Suprapubic skin (tissue), 4 donors: Measurements from ENCODE around the gene CCDC196.

ENCODE experiments used
- CTCF ChIP-seq, 2 donors: fragments of 200-600 bp in 1 of 2; fragments of 450-650 bp in 1 of 2; sonication (generic) in 1 of 2; IDR thresholded peaks; one replicate each; pipeline ENCODE4 v1.5.1; 2016 to 2019; ENCODE audit warnings: antibody characterized with exemption in 2 of 2, mild to moderate bottlenecking in 1 of 2, moderate library complexity in 1 of 2
- EP300 ChIP-seq: sonication (generic); formaldehyde crosslinking; IDR thresholded peaks from one replicate; pipeline ENCODE4 v1.6.1; 2017; ENCODE audit warnings: antibody characterized with exemption
- POLR2A ChIP-seq, 2 donors: fragments of 450-650 bp; IDR thresholded peaks; one replicate each; pipeline ENCODE4 v1.6.1; 2017; ENCODE audit warnings: antibody characterized with exemption in 2 of 2, mild to moderate bottlenecking in 2 of 2, moderate library complexity in 2 of 2
- POLR2AphosphoS5 ChIP-seq, 3 donors: sonication (generic); formaldehyde crosslinking; IDR thresholded peaks; one replicate each; pipeline ENCODE4 v1.6.1; 2017; ENCODE audit warnings: antibody characterized with exemption in 3 of 3

DNA sequence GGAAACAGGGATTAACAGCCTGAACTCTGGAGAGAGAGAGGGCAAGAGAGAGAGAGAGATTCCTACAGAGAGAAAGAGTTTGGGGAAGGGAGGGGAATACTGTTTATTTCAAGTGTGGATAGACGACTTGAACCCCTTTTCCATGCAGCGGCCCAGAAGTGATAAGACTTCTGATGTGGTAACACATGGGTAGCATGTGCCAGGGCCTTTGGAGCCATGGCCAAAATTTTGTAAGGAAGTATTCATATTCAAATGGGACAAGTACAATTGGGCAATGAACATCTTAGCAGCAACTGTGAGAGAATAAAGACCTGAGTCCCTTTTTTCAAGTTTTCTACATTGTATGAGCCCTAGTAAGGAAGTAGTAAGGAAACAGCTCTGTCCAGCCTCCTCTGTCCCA lies 42.4 kb upstream of the CCDC196 start:
- TF ChIP-seq POLR2AphosphoS5 (IDR thresholded peaks at IDR 0.05), result no peak
- no peak for TF ChIP-seq CTCF (IDR thresholded peaks at IDR 0.05)
- no peak for TF ChIP-seq EP300
- TF ChIP-seq POLR2A (IDR thresholded peaks at IDR 0.05), result no peak
